ENCODE data around the gene MALRD1. TPM values are rescaled to one million over a fixed set of nuclear protein-coding genes. Genes with fewer than 3 reads are reported as not detected.

The MALRD1 gene
- total RNA-seq, 1 experiment from 2014 or later, result 0.50 TPM

DNA sequence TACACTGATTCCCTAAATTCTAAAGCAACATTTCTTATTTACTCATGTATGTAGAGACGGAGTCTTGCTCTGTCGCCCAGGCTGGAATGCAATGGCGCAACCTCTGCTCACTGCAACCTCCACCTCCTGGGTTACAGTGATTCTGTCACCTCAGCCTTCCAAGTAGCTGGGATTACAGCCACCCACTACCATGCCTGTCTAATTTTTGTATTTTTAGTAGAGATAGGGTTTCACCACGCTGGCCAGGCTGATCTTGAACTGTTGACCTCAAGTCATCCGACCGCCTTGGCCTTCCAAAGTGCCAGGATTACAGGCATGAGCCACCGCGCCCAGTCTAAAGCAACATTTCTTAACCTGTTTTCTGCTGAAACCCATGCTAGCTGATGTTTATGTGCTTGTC is 540.0 kb downstream of the MALRD1 start:
- no peak for TF ChIP-seq CREM (CRISPR knock-in tag; IDR thresholded peaks at IDR 0.05)
- TF ChIP-seq, protein P1, sequence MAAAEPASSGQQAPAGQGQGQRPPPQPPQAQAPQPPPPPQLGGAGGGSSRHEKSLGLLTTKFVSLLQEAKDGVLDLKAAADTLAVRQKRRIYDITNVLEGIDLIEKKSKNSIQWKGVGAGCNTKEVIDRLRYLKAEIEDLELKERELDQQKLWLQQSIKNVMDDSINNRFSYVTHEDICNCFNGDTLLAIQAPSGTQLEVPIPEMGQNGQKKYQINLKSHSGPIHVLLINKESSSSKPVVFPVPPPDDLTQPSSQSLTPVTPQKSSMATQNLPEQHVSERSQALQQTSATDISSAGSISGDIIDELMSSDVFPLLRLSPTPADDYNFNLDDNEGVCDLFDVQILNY (CRISPR knock-in tag; IDR thresholded peaks at IDR 0.05), result no peak
- CTCF ChIA-PET, result no interaction called here

DNA sequence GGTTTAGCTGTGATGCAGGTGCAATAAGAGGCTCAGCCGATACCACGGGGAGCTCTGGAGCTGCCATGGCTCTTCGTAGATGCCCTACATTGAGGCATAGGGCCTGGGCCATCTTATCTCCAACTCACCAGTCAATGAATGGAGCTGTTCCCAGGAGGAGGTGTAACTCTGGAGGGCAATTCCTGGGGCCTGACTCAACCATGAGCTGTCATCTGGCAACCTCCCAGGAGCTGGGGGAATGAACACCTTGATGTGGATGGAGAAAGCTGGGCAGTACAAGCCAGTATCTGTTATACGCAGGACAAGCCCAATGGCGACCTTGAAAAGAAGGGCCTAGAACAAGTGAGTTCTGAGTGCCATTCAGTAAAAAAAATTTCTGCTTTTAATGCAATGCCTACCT is 543.7 kb downstream of the MALRD1 start:
- H3K36me3 Mint-ChIP-seq, result peaks cover 5% of the 10 kb centered on the region
- ATAC-seq (no peak), DNase-seq (ENCODE audit: low spot score) (no peak)
- POLR2A ChIA-PET, result no interaction called here
- H3K27me3 Mint-ChIP-seq (ENCODE audit: low read depth), result no peaks in the 10 kb centered on the region; the same call in 1 of the 2 replicates
- no peaks in the 10 kb centered on the region for H3K4me1 Mint-ChIP-seq
- H3K27ac Mint-ChIP-seq, result no peak overlapping the region
- TF ChIP-seq, protein P2, sequence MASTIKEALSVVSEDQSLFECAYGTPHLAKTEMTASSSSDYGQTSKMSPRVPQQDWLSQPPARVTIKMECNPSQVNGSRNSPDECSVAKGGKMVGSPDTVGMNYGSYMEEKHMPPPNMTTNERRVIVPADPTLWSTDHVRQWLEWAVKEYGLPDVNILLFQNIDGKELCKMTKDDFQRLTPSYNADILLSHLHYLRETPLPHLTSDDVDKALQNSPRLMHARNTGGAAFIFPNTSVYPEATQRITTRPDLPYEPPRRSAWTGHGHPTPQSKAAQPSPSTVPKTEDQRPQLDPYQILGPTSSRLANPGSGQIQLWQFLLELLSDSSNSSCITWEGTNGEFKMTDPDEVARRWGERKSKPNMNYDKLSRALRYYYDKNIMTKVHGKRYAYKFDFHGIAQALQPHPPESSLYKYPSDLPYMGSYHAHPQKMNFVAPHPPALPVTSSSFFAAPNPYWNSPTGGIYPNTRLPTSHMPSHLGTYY (CRISPR knock-in tag; IDR thresholded peaks at IDR 0.05), result no peak
- TF ChIP-seq EMX1 (CRISPR knock-in tag; IDR thresholded peaks at IDR 0.05), result no peak
- TF ChIP-seq, protein P3, sequence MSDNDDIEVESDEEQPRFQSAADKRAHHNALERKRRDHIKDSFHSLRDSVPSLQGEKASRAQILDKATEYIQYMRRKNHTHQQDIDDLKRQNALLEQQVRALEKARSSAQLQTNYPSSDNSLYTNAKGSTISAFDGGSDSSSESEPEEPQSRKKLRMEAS (CRISPR knock-in tag; IDR thresholded peaks at IDR 0.05), result no peak
- TF ChIP-seq ELF4 (CRISPR knock-in tag; IDR thresholded peaks at IDR 0.05; ENCODE audit: low read depth), result no peak
- no peak for TF ChIP-seq TEAD1 (CRISPR knock-in tag; IDR thresholded peaks at IDR 0.05)
- no peak for TF ChIP-seq TCF7 (CRISPR knock-in tag; IDR thresholded peaks at IDR 0.05; ENCODE audit: low read depth)
- TF ChIP-seq GABPB1 (CRISPR knock-in tag; IDR thresholded peaks at IDR 0.05), result no peak
- no peak for TF ChIP-seq NR1H2 (CRISPR knock-in tag; IDR thresholded peaks at IDR 0.05)
- TF ChIP-seq SOX15 (CRISPR knock-in tag; IDR thresholded peaks at IDR 0.05), result no peak
- TF ChIP-seq, protein P4, sequence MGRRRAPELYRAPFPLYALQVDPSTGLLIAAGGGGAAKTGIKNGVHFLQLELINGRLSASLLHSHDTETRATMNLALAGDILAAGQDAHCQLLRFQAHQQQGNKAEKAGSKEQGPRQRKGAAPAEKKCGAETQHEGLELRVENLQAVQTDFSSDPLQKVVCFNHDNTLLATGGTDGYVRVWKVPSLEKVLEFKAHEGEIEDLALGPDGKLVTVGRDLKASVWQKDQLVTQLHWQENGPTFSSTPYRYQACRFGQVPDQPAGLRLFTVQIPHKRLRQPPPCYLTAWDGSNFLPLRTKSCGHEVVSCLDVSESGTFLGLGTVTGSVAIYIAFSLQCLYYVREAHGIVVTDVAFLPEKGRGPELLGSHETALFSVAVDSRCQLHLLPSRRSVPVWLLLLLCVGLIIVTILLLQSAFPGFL (CRISPR knock-in tag; IDR thresholded peaks at IDR 0.05; ENCODE audit: borderline replicate concordance), result no peak
- no peak for TF ChIP-seq NFATC4 (CRISPR knock-in tag; IDR thresholded peaks at IDR 0.05)
- TF ChIP-seq ZNF396 (CRISPR knock-in tag; IDR thresholded peaks at IDR 0.05; ENCODE audit: borderline replicate concordance), result no peak
- no peak for TF ChIP-seq OVOL2 (CRISPR knock-in tag; IDR thresholded peaks at IDR 0.05; ENCODE audit: borderline replicate concordance)
- TF ChIP-seq, protein P5, sequence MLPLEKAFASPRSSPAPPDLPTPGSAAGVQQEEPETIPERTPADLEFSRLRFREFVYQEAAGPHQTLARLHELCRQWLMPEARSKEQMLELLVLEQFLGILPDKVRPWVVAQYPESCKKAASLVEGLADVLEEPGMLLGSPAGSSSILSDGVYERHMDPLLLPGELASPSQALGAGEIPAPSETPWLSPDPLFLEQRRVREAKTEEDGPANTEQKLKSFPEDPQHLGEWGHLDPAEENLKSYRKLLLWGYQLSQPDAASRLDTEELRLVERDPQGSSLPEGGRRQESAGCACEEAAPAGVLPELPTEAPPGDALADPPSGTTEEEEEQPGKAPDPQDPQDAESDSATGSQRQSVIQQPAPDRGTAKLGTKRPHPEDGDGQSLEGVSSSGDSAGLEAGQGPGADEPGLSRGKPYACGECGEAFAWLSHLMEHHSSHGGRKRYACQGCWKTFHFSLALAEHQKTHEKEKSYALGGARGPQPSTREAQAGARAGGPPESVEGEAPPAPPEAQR (CRISPR knock-in tag; IDR thresholded peaks at IDR 0.05), result no peak
- TF ChIP-seq, protein P6, sequence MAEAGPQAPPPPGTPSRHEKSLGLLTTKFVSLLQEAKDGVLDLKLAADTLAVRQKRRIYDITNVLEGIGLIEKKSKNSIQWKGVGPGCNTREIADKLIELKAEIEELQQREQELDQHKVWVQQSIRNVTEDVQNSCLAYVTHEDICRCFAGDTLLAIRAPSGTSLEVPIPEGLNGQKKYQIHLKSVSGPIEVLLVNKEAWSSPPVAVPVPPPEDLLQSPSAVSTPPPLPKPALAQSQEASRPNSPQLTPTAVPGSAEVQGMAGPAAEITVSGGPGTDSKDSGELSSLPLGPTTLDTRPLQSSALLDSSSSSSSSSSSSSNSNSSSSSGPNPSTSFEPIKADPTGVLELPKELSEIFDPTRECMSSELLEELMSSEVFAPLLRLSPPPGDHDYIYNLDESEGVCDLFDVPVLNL (CRISPR knock-in tag; IDR thresholded peaks at IDR 0.05; ENCODE audit: borderline replicate concordance, low read depth), result no peak
- TF ChIP-seq MYBL2 (CRISPR knock-in tag; IDR thresholded peaks at IDR 0.05), result no peak
- TF ChIP-seq RELA (CRISPR knock-in tag; IDR thresholded peaks at IDR 0.05; ENCODE audit: borderline replicate concordance), result no peak
- H3K9me3 Mint-ChIP-seq, result peaks cover 5% of the 10 kb centered on the region
- CTCF ChIA-PET, result no interaction called here
- H3K4me3 Mint-ChIP-seq, result no peak overlapping the region

More for the DNA sequence above, 540.0 kb downstream of the MALRD1 start:
- DNase-seq (ENCODE audit: low spot score), result no peak
- ATAC-seq, result no peak
- H3K27me3 Mint-ChIP-seq (ENCODE audit: low read depth), result peaks cover 3% of the 10 kb centered on the region; the same call in 1 of the 2 replicates
- H3K4me1 Mint-ChIP-seq, result no peaks in the 10 kb centered on the region
- no peak overlapping the region for H3K4me3 Mint-ChIP-seq
- POLR2A ChIA-PET, result interaction anchor here (0.5 kb wide), 1 partner anchor 1938 kb away, joined by 4 read pairs; no protein-coding TSS in a partner anchor
- H3K9me3 Mint-ChIP-seq, result peaks cover 19% of the 10 kb centered on the region
- peaks cover 16% of the 10 kb centered on the region for H3K36me3 Mint-ChIP-seq
- no peak overlapping the region for H3K27ac Mint-ChIP-seq
